ENCODE data around the gene CYB5R4.

Gene CYB5R4

DNA sequence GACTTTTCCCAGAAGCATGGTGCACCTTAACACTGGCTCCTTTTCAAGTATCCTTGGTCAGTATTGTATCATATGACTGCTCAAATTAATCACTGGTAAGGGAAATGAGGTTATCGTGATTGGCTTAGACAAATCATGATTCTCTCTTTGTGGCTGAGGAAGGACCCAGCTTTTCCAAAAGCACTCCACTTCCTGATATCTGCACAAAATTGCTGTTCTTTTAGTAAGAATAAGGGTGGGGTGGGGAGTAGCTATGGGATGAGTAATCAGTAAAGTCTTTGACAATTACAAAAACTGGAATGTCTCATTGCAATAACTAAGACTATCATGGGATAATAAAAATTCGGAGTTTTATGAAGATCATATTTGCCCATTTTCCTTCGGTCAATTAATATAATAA, 15.3 kb upstream of the CYB5R4 start:
- H3K9ac ChIP-seq (ENCODE audit: low read length) = no peak overlapping the region

DNA sequence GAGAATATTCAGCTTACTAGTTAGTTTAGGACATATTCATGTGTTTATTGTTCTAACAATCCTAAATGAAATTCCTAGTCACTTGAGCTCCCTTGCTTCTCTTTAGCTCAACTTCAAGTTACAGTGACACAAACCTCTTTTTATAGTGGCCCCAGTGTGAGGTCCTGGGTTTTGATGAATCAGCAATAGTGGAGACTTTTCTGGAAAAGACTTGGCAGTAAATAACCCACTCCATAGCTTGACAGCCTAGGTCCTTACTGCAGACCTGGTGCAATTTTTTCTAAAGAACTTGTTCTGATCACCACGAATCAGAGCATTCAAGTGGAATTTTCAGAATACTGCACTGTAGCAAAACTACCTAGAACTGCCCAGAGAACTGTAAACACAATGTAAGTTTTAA, 13.2 kb upstream of the CYB5R4 start:
- H4K91ac ChIP-seq (ENCODE audit: low read depth, low read length) = no peak overlapping the region
- H2BK12ac ChIP-seq (ENCODE audit: low read length) = no peak overlapping the region
- no peak overlapping the region for H3K23ac ChIP-seq (ENCODE audit: low read length)
- H4K12ac ChIP-seq (ENCODE audit: low read depth, low read length) = no peak overlapping the region
- H2AFZ ChIP-seq (ENCODE audit: insufficient read depth, low read length, poor library complexity) = no peak overlapping the region
- no peak for DNase-seq
- no peak overlapping the region for H3K4me2 ChIP-seq (ENCODE audit: low read length)
- no peak overlapping the region for H2AK5ac ChIP-seq (ENCODE audit: low read length)
- H3K4me3 ChIP-seq (ENCODE audit: low read depth, low read length) = no peak overlapping the region
- no peak overlapping the region for H2BK5ac ChIP-seq (ENCODE audit: low read depth, low read length, poor library complexity)
- H3K36me3 ChIP-seq (ENCODE audit: control insufficient read depth in 1 of 2, insufficient read depth in 2 of 2, low read length in 2 of 2) = no peaks in the 10 kb centered on the region
- H3K18ac ChIP-seq (ENCODE audit: low read length) = no peak overlapping the region
- no peaks in the 10 kb centered on the region for H3K27me3 ChIP-seq (ENCODE audit: insufficient read depth, low read length)
- no peak overlapping the region for H3K14ac ChIP-seq (ENCODE audit: low read length)
- no peak overlapping the region for H2BK120ac ChIP-seq (ENCODE audit: insufficient read depth, low read length, poor library complexity)
- no peaks in the 10 kb centered on the region for H3K4me1 ChIP-seq (ENCODE audit: control insufficient read depth in 1 of 2, insufficient read depth in 2 of 2, low read length in 2 of 2)
- no peak overlapping the region for H3K9ac ChIP-seq (ENCODE audit: low read length)
- WGBS (ENCODE audit: extremely low coverage, insufficient coverage, insufficient read length) = no CpG with 5 or more reads among the region's 1 CpG
- no peak overlapping the region for H3K4ac ChIP-seq (ENCODE audit: low read depth, low read length)
- H3K79me2 ChIP-seq (ENCODE audit: control insufficient read depth, insufficient read depth, low read length, poor library complexity) = no peaks in the 10 kb centered on the region
- no peaks in the 10 kb centered on the region for H3K79me1 ChIP-seq (ENCODE audit: low read length)
- H4K8ac ChIP-seq (ENCODE audit: low read depth, low read length) = no peak overlapping the region
- no peaks in the 10 kb centered on the region for H3K9me3 ChIP-seq (ENCODE audit: insufficient read depth, low read depth, low read length)
- no peak overlapping the region for H3K27ac ChIP-seq (ENCODE audit: low read depth, low read length)

More for the DNA sequence above, 15.3 kb upstream of the CYB5R4 start:
- DNase-seq = peak in 1 of 2 donors; percentile 14
- Histone ChIP-seq H4K12ac (ENCODE audit: low read depth, low read length) (no peak overlapping the region), H2BK12ac (ENCODE audit: low read length) (no peak overlapping the region), H3K23ac (ENCODE audit: low read length) (no peak overlapping the region), H3K18ac (ENCODE audit: low read length) (no peak overlapping the region), H3K4me1 (ENCODE audit: control insufficient read depth in 1 of 2, insufficient read depth in 2 of 2, low read length in 2 of 2) (no peaks in the 10 kb centered on the region), H3K27me3 (ENCODE audit: insufficient read depth, low read length) (no peaks in the 10 kb centered on the region), H2BK5ac (ENCODE audit: low read depth, low read length, poor library complexity) (no peak overlapping the region), H3K4ac (ENCODE audit: low read depth, low read length) (no peak overlapping the region), H3K79me1 (ENCODE audit: low read length) (no peaks in the 10 kb centered on the region), H3K14ac (ENCODE audit: low read length) (no peak overlapping the region), H3K4me2 (ENCODE audit: low read length) (no peak overlapping the region), H3K27ac (ENCODE audit: low read depth, low read length) (no peak overlapping the region), H2BK120ac (ENCODE audit: insufficient read depth, low read length, poor library complexity) (no peak overlapping the region), H4K8ac (ENCODE audit: low read depth, low read length) (no peak overlapping the region), H4K91ac (ENCODE audit: low read depth, low read length) (no peak overlapping the region), H3K79me2 (ENCODE audit: control insufficient read depth, insufficient read depth, low read length, poor library complexity) (no peaks in the 10 kb centered on the region), H3K9me3 (ENCODE audit: insufficient read depth, low read depth, low read length) (no peaks in the 10 kb centered on the region), H2AK5ac (ENCODE audit: low read length) (no peak overlapping the region), H3K4me3 (ENCODE audit: low read depth, low read length) (no peak overlapping the region), H3K36me3 (ENCODE audit: control insufficient read depth in 1 of 2, insufficient read depth in 2 of 2, low read length in 2 of 2) (no peaks in the 10 kb centered on the region), H2AFZ (ENCODE audit: insufficient read depth, low read length, poor library complexity) (no peak overlapping the region)
- no CpG with 5 or more reads among the region's 3 CpGs for WGBS (ENCODE audit: extremely low coverage, insufficient coverage, insufficient read length)

DNA sequence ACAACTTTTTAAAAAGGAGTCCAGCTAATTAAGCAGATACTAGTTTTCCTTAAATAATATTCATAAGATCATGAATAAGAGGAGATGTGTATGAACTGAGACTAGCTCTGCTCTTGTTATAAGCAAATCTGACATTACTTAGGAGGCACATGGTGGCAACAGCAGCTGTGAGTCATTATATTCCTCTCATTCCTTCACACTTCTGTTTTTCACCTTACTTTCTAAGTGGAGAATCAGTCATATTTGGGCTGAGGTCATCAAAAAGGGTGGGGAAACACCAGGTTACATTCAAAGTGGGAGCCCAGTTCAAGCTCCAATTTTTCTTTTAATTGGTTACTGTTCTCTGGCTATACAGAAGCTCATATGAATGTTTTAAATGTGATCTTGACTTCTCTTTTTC, 12.3 kb upstream of the CYB5R4 start:
- H3K23ac ChIP-seq (ENCODE audit: low read length) = no peak overlapping the region
- H2BK120ac ChIP-seq (ENCODE audit: insufficient read depth, low read length, poor library complexity) = no peak overlapping the region
- H4K12ac ChIP-seq (ENCODE audit: low read depth, low read length) = no peak overlapping the region
- H2BK12ac ChIP-seq (ENCODE audit: low read length) = no peak overlapping the region
- H3K36me3 ChIP-seq (ENCODE audit: control insufficient read depth in 1 of 2, insufficient read depth in 2 of 2, low read length in 2 of 2) = no peaks in the 10 kb centered on the region
- no peaks in the 10 kb centered on the region for H3K79me1 ChIP-seq (ENCODE audit: low read length)
- H3K79me2 ChIP-seq (ENCODE audit: control insufficient read depth, insufficient read depth, low read length, poor library complexity) = no peaks in the 10 kb centered on the region
- no peak overlapping the region for H2AK5ac ChIP-seq (ENCODE audit: low read length)
- no peak overlapping the region for H3K4me2 ChIP-seq (ENCODE audit: low read length)
- no peak overlapping the region for H3K4me3 ChIP-seq (ENCODE audit: low read depth, low read length)
- H4K8ac ChIP-seq (ENCODE audit: low read depth, low read length) = no peak overlapping the region
- H2BK5ac ChIP-seq (ENCODE audit: low read depth, low read length, poor library complexity) = no peak overlapping the region
- no peak overlapping the region for H4K91ac ChIP-seq (ENCODE audit: low read depth, low read length)
- H3K14ac ChIP-seq (ENCODE audit: low read length) = no peak overlapping the region
- H3K9ac ChIP-seq (ENCODE audit: low read length) = no peak overlapping the region
- no peaks in the 10 kb centered on the region for H3K4me1 ChIP-seq (ENCODE audit: control insufficient read depth in 1 of 2, insufficient read depth in 2 of 2, low read length in 2 of 2)
- H3K4ac ChIP-seq (ENCODE audit: low read depth, low read length) = no peak overlapping the region
- no peak overlapping the region for H2AFZ ChIP-seq (ENCODE audit: insufficient read depth, low read length, poor library complexity)
- H3K18ac ChIP-seq (ENCODE audit: low read length) = no peak overlapping the region
- H3K27me3 ChIP-seq (ENCODE audit: insufficient read depth, low read length) = no peaks in the 10 kb centered on the region
- peak in 1 of 2 donors; percentile 48 for DNase-seq
- H3K9me3 ChIP-seq (ENCODE audit: insufficient read depth, low read depth, low read length) = no peaks in the 10 kb centered on the region
- H3K27ac ChIP-seq (ENCODE audit: low read depth, low read length) = no peak overlapping the region

DNA sequence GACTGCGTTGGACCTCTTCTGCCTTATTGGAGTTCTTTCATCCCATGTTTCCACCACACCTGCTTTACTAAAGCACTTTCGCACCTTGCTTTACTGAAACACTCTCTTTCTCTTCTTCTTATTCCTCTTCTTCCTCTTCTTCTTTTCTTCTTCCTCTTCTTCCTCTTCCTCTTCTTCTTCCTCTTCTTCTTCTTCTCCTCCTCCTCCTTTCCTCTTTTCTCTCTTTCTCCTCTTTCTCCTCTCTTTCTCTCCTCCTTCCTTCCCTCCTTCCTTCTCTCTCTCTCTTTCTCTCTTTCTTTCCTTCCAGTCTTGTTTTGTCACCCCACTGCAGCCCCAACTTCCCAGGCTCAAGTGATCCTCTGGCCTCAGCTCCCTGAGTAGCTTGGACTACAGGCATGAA, 10.4 kb upstream of the CYB5R4 start:
- no peaks in the 10 kb centered on the region for H3K9me3 ChIP-seq (ENCODE audit: insufficient read depth, low read depth, low read length)
- H3K23ac ChIP-seq (ENCODE audit: low read length) = no peak overlapping the region
- H4K91ac ChIP-seq (ENCODE audit: low read depth, low read length) = no peak overlapping the region
- H3K9ac ChIP-seq (ENCODE audit: low read length) = no peak overlapping the region
- no peaks in the 10 kb centered on the region for H3K36me3 ChIP-seq (ENCODE audit: control insufficient read depth in 1 of 2, insufficient read depth in 2 of 2, low read length in 2 of 2)
- no peak overlapping the region for H3K14ac ChIP-seq (ENCODE audit: low read length)
- no peak overlapping the region for H2BK12ac ChIP-seq (ENCODE audit: low read length)
- H4K8ac ChIP-seq (ENCODE audit: low read depth, low read length) = no peak overlapping the region
- no peak overlapping the region for H2AK5ac ChIP-seq (ENCODE audit: low read length)
- DNase-seq = no peak
- no peak overlapping the region for H3K4me3 ChIP-seq (ENCODE audit: low read depth, low read length)
- no peak overlapping the region for H4K12ac ChIP-seq (ENCODE audit: low read depth, low read length)
- H2AFZ ChIP-seq (ENCODE audit: insufficient read depth, low read length, poor library complexity) = no peak overlapping the region
- H3K4me2 ChIP-seq (ENCODE audit: low read length) = no peak overlapping the region
- no CpG with 5 or more reads among the region's 2 CpGs for WGBS (ENCODE audit: extremely low coverage, insufficient coverage, insufficient read length)
- H2BK5ac ChIP-seq (ENCODE audit: low read depth, low read length, poor library complexity) = no peak overlapping the region
- no peak overlapping the region for H2BK120ac ChIP-seq (ENCODE audit: insufficient read depth, low read length, poor library complexity)
- peaks cover 3 to 11% of the 10 kb centered on the region in 2 experiments for H3K4me1 ChIP-seq (ENCODE audit: control insufficient read depth in 1 of 2, insufficient read depth in 2 of 2, low read length in 2 of 2)
- no peaks in the 10 kb centered on the region for H3K79me2 ChIP-seq (ENCODE audit: control insufficient read depth, insufficient read depth, low read length, poor library complexity)
- peaks cover 14% of the 10 kb centered on the region for H3K27me3 ChIP-seq (ENCODE audit: insufficient read depth, low read length)
- H3K18ac ChIP-seq (ENCODE audit: low read length) = no peak overlapping the region
- H3K79me1 ChIP-seq (ENCODE audit: low read length) = no peaks in the 10 kb centered on the region
- H3K27ac ChIP-seq (ENCODE audit: low read depth, low read length) = no peak overlapping the region
- H3K4ac ChIP-seq (ENCODE audit: low read depth, low read length) = no peak overlapping the region
